ENCODE data around the gene DYNLRB1.

Gene DYNLRB1

GRCh38 chr20:34577061-34577460, 60.8 kb downstream of the DYNLRB1 start:
- no peak for DNase-seq (ENCODE audit: low read depth in 2 of 2, low spot score in 1 of 2)

DNA sequence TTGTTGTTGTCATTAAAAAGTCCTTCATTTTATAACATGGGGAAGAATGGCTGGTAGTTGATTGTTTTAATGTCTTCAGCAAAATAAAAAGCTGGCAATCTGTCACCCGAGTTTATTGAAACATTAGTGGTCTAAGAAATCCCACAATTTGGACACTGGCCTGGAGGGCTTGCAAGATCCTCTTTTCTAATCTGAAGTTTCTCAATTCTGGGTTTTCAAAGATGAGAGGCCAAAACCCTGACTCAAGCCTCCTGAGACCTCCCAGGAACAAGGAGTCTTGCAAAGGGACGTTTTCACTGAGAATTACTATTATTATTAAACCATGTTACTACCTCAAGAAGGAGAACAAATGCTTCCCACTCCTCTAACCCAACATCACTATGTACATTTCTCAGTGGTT, 61.8 kb downstream of the DYNLRB1 start:
- no peak for DNase-seq (ENCODE audit: low read depth in 2 of 2, low spot score in 1 of 2)

- no peak for DNase-seq (ENCODE audit: low read depth in 2 of 2, low spot score in 1 of 2)
Measured at GRCh38 chr20:34578521-34578920, 62.3 kb downstream of the DYNLRB1 start.

GRCh38 chr20:34579191-34579978, 63.2 kb downstream of the DYNLRB1 start:
- DNase-seq (ENCODE audit: low read depth in 2 of 2, low spot score in 1 of 2): no peak

DNA sequence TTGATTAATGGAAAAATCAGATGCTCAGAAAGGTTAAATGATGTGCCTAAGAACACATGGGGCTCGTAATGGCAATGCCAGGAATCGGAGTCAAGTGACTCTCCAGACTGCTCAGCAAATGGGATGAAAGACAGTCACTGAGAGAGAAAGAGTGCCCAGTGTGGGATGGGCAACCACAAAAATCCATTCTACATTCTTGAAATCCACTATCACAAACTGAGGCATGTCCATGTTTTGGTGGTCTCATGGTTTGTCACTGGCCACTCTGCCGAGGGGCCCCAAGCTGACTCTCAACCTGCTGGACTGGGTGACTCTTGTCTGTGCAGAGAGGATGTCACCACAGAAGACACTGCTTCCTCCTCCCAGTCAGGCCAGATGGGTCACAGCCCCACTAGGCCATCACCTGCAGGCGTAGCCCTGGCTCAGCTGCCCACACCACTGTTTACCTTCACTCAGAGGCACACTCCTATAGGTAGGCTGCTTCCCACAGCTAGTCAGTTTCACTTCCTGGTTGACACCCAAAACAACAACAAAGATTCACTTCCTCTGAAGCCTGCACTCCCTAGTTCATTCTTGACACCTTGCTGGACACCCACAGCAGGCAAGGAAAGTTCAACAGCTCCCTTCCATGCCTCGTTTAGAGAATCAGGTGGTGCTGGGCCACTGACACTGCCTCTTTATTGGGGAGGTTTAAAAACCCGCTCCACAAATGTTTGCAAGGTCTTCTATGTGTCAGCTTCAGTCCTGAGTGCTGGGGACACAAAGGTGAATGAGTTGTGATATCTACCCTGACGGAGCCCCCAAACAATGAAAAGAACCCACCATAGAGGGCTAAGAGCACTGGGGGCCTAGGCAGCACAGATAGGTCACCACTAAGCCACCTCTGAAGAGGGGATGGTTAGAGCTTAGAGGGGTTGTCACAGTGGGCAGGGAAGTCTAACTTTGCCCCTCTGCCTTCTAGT, 64.0 kb downstream of the DYNLRB1 start:
- DNase-seq (ENCODE audit: low read depth in 2 of 2, low spot score in 1 of 2): no peak

- no peak for DNase-seq (ENCODE audit: low read depth in 2 of 2, low spot score in 1 of 2)
Measured at GRCh38 chr20:34581341-34582184, 65.3 kb downstream of the DYNLRB1 start.

- DNase-seq (ENCODE audit: low read depth in 2 of 2, low spot score in 1 of 2): no peak
Measured at GRCh38 chr20:34582221-34582620, 66.0 kb downstream of the DYNLRB1 start.

- DNase-seq (ENCODE audit: low read depth in 2 of 2, low spot score in 1 of 2): no peak
Measured at GRCh38 chr20:34582911-34583310, 66.7 kb downstream of the DYNLRB1 start.

DNA sequence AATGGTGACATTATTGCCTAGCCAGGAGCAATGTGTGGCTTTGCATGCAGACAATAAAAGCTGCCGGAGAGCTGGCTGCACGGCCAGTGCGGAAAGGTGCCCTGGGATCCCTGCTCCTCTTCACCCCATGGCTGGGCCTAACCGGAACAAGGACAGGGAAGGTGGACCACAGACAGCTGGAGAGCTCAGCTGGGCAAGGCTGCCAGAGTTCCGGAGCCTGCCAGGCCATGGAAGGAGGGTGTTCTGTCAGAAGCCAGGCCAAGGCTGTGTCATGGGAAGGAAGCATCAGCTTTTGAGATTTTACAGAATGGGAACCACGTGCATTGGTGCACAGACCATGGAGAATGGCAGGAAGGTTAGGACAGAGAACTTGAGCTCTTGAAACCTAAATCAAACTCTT, 67.3 kb downstream of the DYNLRB1 start:
- DNase-seq (ENCODE audit: low read depth in 2 of 2, low spot score in 1 of 2): no peak

DNA sequence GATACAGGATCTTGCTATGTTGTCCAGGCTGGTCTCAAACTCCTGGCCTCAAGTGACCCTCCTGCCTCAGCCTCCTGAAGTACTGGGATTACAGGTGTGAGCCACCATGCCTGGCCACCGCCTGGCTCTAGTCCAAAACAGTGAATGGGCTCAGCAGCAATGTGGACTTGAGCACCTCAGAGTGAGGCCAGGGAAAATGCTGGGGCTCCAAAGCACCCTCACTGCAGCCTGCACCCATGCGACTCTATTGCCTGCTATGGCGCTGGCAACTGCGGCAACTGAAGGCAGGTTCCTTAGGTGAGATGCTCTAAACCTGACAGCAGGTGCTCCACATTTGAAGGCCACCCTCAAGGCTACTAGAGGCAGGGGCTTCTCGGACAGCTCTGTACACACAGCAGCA, 68.8 kb downstream of the DYNLRB1 start:
- no peak for DNase-seq (ENCODE audit: low read depth in 2 of 2, low spot score in 1 of 2)

DNA sequence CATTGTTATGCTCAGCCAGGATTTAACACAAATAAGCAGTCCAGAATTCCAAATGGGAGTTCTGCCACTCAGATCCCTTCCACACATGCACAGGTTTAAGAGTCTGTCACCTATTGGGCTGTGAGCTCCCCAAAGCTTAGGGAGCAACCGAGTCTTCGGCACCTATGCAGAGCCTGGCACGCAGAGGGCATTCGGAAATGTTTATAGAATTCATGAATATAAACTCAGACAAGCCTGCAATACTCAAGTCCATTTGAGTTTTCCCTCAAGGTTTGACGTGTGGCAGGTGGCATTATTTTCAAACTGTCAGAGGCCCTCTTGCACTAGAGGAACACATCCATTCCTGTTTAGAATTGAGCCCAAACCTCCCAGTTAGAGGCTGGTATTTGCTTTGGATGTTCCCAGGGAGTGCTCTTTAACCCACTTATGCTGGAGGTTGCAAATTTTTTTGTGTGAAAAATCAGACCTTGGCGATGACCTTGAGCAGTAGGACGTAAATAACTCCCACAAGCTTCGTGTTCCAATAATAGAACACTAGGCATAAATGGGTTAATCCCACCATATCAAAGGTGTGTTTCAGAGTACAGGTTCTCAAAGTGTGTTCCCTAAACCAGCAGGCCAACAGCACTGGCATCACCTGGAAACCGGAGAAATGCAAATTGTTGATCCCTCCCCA, 70.4 kb downstream of the DYNLRB1 start:
- no peak for DNase-seq (ENCODE audit: low read depth in 2 of 2, low spot score in 1 of 2)

Data from stimulated activated CD8-positive, alpha-beta memory T cell treated with anti-CD3 and anti-CD28 coated beads, Interleukin-4, amount 100 ng/mL, for 1 hour (primary cell).